GM19463 (cell line): ENCODE measurements around the gene HEATR1.
"Not testable (repeated sequence)": the region's sequence is repeated elsewhere in the genome, so short reads cannot be mapped to it uniquely, and the experiment has no call there.

Experiments used
- ATAC-seq: cut with Tn5 transposase; IDR thresholded peaks from one replicate; pipeline ENCODE4 v1.9.1; 2021; ENCODE audit warnings: mild to moderate bottlenecking, moderate library complexity; ENCODE audit not compliant: unreplicated experiment

HEATR1 gene

GRCh38 chr1:236515443-236515958 is 88.8 kb downstream of the HEATR1 start:
- ATAC-seq: no peak

- ATAC-seq: no peak
Measured at GRCh38 chr1:236514703-236515442, 89.4 kb downstream of the HEATR1 start.

- no peak for ATAC-seq
Measured at GRCh38 chr1:236511735-236512418, 92.4 kb downstream of the HEATR1 start.

GRCh38 chr1:236509647-236510401 is 94.5 kb downstream of the HEATR1 start:
- ATAC-seq: no peak

- no peak for ATAC-seq
Measured at GRCh38 chr1:236509203-236509602, 95.1 kb downstream of the HEATR1 start.

- peak; percentile 59 for ATAC-seq
Measured at GRCh38 chr1:236508593-236509027, 95.7 kb downstream of the HEATR1 start.

- no peak for ATAC-seq
Measured at GRCh38 chr1:236507022-236507700, 97.2 kb downstream of the HEATR1 start.

GRCh38 chr1:236504338-236504737 is 100.0 kb downstream of the HEATR1 start:
- ATAC-seq: not testable (repeated sequence)

GRCh38 chr1:236502972-236503639 is 101.2 kb downstream of the HEATR1 start:
- peak; percentile 56 for ATAC-seq

GRCh38 chr1:236502579-236502971 is 101.7 kb downstream of the HEATR1 start:
- no peak for ATAC-seq

GRCh38 chr1:236501093-236501492 is 103.2 kb downstream of the HEATR1 start:
- no peak for ATAC-seq
